Hepatocyte (in vitro differentiated cells): ENCODE data around the gene KLLN.

Experiments
- EZH2 ChIP-seq: fragments of 200-600 bp; sonication (generic); IDR thresholded peaks from 2 replicates; pipeline ENCODE4 v1.6.1; 2016; ENCODE audit warnings: antibody characterized with exemption, mild to moderate bottlenecking, borderline replicate concordance
- EZH2phosphoT487 ChIP-seq: fragments of 200-600 bp; sonication (generic); IDR thresholded peaks from one replicate; pipeline ENCODE4 v1.6.1; 2018; ENCODE audit warnings: antibody characterized with exemption, mild to moderate bottlenecking, low read depth, moderate library complexity; ENCODE audit not compliant: unreplicated experiment, severe bottlenecking
- TF ChIP-seq, protein P1 (sequence below): fragments of 200-600 bp; sonication (generic); IDR thresholded peaks from 2 replicates; pipeline ENCODE4 v1.5.1; 2016; ENCODE audit warnings: antibody characterized with exemption, mild to moderate bottlenecking; ENCODE audit not compliant: poor library complexity

DNA sequence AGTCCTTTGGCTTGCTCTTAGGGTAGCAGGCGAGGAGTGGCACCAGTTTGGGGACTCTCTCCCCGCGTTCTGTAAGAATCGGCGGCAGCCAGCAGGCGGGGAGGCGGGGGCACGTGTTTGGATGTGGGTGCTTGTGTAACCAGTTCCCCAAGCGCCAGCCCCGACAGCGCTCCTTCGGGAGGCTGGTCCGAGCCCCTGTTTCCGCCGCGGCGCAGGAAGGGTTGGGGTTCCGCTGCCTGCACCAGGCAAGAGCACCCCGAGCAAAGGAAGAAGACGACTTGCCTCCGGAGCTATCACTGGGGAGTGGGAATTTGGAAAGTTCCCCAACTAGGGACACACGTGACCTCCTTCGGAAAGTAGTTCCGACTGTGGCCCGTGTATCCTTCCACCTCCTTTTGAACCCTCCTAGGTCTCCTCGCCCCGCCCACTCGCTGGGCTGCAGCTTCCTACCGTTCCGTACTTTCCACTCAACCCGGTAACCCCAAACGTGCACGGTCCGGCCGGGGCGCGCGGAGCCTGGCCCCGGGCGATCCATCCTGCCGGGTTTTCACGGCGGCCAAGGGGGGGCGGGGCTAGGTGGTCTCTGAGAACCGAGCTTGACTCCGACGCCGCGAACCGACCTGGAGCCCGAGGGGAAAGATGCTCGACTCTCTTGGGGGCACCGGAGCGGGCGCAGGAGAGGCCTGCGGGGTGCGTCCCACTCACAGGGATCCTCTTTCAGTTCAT, 1.2 kb downstream of the KLLN start:
- TF ChIP-seq, protein P1, sequence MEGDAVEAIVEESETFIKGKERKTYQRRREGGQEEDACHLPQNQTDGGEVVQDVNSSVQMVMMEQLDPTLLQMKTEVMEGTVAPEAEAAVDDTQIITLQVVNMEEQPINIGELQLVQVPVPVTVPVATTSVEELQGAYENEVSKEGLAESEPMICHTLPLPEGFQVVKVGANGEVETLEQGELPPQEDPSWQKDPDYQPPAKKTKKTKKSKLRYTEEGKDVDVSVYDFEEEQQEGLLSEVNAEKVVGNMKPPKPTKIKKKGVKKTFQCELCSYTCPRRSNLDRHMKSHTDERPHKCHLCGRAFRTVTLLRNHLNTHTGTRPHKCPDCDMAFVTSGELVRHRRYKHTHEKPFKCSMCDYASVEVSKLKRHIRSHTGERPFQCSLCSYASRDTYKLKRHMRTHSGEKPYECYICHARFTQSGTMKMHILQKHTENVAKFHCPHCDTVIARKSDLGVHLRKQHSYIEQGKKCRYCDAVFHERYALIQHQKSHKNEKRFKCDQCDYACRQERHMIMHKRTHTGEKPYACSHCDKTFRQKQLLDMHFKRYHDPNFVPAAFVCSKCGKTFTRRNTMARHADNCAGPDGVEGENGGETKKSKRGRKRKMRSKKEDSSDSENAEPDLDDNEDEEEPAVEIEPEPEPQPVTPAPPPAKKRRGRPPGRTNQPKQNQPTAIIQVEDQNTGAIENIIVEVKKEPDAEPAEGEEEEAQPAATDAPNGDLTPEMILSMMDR: no peak
- TF ChIP-seq EZH2 (no peak), EZH2phosphoT487 (no peak)
